DND-41 (cell line): Measurements from ENCODE around the gene AK5.

Source experiments
- EZH2 ChIP-seq: IDR thresholded peaks from 3 replicates; pipeline ENCODE4 v1.6.1; 2012; ENCODE audit warnings: borderline replicate concordance, low read depth, mild to moderate bottlenecking, moderate library complexity, low read length, inconsistent platforms; ENCODE audit not compliant: severe bottlenecking
- TF ChIP-seq, protein P1 (sequence below): IDR thresholded peaks from 2 replicates; pipeline ENCODE4 v1.5.1; 2012; ENCODE audit warnings: borderline replicate concordance, low read length, moderate library complexity, mild to moderate bottlenecking; ENCODE audit not compliant: poor library complexity, severe bottlenecking; ENCODE audit errors: extremely low read depth

GRCh38 chr1:77446841-77447555 lies 165.2 kb downstream of the AK5 start:
- TF ChIP-seq, protein P1, sequence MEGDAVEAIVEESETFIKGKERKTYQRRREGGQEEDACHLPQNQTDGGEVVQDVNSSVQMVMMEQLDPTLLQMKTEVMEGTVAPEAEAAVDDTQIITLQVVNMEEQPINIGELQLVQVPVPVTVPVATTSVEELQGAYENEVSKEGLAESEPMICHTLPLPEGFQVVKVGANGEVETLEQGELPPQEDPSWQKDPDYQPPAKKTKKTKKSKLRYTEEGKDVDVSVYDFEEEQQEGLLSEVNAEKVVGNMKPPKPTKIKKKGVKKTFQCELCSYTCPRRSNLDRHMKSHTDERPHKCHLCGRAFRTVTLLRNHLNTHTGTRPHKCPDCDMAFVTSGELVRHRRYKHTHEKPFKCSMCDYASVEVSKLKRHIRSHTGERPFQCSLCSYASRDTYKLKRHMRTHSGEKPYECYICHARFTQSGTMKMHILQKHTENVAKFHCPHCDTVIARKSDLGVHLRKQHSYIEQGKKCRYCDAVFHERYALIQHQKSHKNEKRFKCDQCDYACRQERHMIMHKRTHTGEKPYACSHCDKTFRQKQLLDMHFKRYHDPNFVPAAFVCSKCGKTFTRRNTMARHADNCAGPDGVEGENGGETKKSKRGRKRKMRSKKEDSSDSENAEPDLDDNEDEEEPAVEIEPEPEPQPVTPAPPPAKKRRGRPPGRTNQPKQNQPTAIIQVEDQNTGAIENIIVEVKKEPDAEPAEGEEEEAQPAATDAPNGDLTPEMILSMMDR, result no peak
- TF ChIP-seq EZH2, result no peak
